Osteoblast (primary cell): Measurements from ENCODE around the gene ANKRD66. TPM values are rescaled to one million over a fixed set of nuclear protein-coding genes. Genes with fewer than 3 reads are reported as not detected.

ENCODE experiments used
- DNase-seq: peaks from one replicate; pipeline ENCODE4 v3.0.0; 2011; ENCODE audit warnings: low spot score, mixed read lengths; ENCODE audit not compliant: insufficient read length; ENCODE audit errors: missing footprints
- H2AFZ ChIP-seq: 2 replicates; pipeline ENCODE4 v1.6.0; 2011; ENCODE audit warnings: mild to moderate bottlenecking, low read length
- H3K27ac ChIP-seq: 2 replicates; pipeline ENCODE4 v1.5.1; 2011; ENCODE audit warnings: mild to moderate bottlenecking, low read depth, low read length, moderate library complexity
- H3K27me3 ChIP-seq: 2 replicates; pipeline ENCODE4 v1.6.0; 2012; ENCODE audit warnings: mild to moderate bottlenecking, control low read depth, inconsistent platforms, low read length, moderate library complexity; ENCODE audit not compliant: insufficient read depth
- H3K36me3 ChIP-seq: 2 replicates; pipeline ENCODE4 v1.5.1; 2011; ENCODE audit warnings: mild to moderate bottlenecking, low read length, control low read depth, moderate library complexity; ENCODE audit not compliant: insufficient read depth
- H3K4me1 ChIP-seq: 2 replicates; pipeline ENCODE4 v1.5.1; 2011; ENCODE audit warnings: mild to moderate bottlenecking, low read length, control low read depth, moderate library complexity; ENCODE audit not compliant: insufficient read depth
- H3K4me2 ChIP-seq: 2 replicates; pipeline ENCODE4 v1.6.0; 2011; ENCODE audit warnings: mild to moderate bottlenecking, low read length; ENCODE audit not compliant: insufficient read depth
- H3K4me3 ChIP-seq: fragments of 200-600 bp; sonication (generic); 3 replicates; pipeline ENCODE4 v1.5.1; 2012; ENCODE audit warnings: mild to moderate bottlenecking, low read length, inconsistent platforms; ENCODE audit not compliant: insufficient read depth
- H3K79me2 ChIP-seq: 2 replicates; pipeline ENCODE4 v1.6.0; 2012; ENCODE audit warnings: mild to moderate bottlenecking, low read length, control low read depth, inconsistent platforms; ENCODE audit not compliant: insufficient read depth
- H3K9me3 ChIP-seq: 2 replicates; pipeline ENCODE4 v1.5.1; 2011; ENCODE audit warnings: low read depth, low read length, control low read depth
- H4K20me1 ChIP-seq: 2 replicates; pipeline ENCODE4 v1.6.0; 2012; ENCODE audit warnings: mild to moderate bottlenecking, low read length, control low read depth; ENCODE audit not compliant: insufficient read depth
- total RNA-seq: library from RNA; depleted of rRNA; stranded (reverse); fragments of >200 nt; gene quantifications from 2 replicates; pipeline ENCODE4 v1.2.3, GENCODE V29; 2012
- TF ChIP-seq, protein P1 (sequence below): IDR thresholded peaks from 2 replicates; pipeline ENCODE4 v1.5.1; 2011; ENCODE audit warnings: mild to moderate bottlenecking, low read depth, low read length, moderate library complexity; ENCODE audit errors: extremely low read depth

The ANKRD66 gene
- total RNA-seq, 1 donor: not detected

DNA sequence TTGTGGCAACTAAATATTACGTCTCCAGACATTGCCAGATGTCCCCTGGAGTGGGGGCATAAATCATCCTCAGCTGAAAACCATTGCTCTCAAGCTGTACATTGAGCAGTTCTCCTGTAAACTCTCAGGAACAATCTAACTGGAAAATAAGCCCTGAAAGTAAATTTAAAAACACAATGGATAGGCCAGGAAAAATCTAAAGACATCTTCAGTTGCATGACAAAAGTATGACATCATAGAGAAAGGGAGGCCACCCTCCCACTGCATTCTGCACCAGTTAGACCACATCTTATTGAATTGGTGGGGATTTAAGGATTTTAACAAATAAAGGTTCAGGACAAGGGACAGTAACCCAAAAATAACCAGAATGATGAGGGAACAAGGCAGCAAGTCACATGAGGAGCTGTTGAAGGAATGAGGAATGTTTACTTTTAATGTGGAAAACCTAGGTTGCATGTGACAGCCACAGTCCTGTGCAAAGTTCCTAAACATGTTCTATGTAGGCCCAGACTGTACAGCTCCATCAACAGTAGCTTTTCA lies 16.9 kb upstream of the ANKRD66 start:
- H3K9me3 ChIP-seq: no peaks in the 10 kb centered on the region
- no peaks in the 10 kb centered on the region for H4K20me1 ChIP-seq
- no peak overlapping the region for H2AFZ ChIP-seq
- no peak overlapping the region for H3K4me2 ChIP-seq
- DNase-seq: no peak
- no peaks in the 10 kb centered on the region for H3K36me3 ChIP-seq
- no peaks in the 10 kb centered on the region for H3K79me2 ChIP-seq
- peaks cover 19% of the 10 kb centered on the region for H3K27me3 ChIP-seq
- TF ChIP-seq, protein P1, sequence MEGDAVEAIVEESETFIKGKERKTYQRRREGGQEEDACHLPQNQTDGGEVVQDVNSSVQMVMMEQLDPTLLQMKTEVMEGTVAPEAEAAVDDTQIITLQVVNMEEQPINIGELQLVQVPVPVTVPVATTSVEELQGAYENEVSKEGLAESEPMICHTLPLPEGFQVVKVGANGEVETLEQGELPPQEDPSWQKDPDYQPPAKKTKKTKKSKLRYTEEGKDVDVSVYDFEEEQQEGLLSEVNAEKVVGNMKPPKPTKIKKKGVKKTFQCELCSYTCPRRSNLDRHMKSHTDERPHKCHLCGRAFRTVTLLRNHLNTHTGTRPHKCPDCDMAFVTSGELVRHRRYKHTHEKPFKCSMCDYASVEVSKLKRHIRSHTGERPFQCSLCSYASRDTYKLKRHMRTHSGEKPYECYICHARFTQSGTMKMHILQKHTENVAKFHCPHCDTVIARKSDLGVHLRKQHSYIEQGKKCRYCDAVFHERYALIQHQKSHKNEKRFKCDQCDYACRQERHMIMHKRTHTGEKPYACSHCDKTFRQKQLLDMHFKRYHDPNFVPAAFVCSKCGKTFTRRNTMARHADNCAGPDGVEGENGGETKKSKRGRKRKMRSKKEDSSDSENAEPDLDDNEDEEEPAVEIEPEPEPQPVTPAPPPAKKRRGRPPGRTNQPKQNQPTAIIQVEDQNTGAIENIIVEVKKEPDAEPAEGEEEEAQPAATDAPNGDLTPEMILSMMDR: no peak
- no peak overlapping the region for H3K4me3 ChIP-seq
- H3K4me1 ChIP-seq: no peaks in the 10 kb centered on the region
- no peak overlapping the region for H3K27ac ChIP-seq

DNA sequence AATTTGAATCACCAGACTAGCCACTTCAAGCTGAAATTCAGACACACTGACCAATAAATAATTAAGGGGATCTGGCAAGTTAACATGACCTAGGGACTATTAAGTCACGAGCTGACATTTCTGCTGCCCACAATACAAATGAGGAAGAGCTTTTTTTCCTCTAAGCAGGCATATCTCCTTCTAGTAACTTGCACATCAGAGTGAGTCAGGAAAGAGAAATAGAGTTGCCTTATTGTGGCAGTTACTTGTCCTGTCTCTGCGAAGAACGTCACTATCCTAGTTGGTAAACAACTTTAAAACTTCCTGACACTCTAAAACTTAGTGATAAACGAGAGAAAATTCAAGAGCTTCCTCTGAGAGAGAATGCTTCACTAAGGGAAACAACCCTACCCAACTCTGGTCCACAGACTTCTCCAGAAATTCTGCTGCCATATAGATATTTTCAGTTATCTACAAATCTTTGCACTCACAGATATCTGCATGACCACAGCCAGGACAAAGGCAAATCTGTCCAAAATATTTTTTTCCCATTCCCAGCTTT lies 15.7 kb upstream of the ANKRD66 start:
- no peaks in the 10 kb centered on the region for H3K9me3 ChIP-seq
- H3K4me2 ChIP-seq: no peak overlapping the region
- H3K79me2 ChIP-seq: no peaks in the 10 kb centered on the region
- no peak overlapping the region for H2AFZ ChIP-seq
- no peaks in the 10 kb centered on the region for H3K36me3 ChIP-seq
- no peak overlapping the region for H3K27ac ChIP-seq
- H3K27me3 ChIP-seq: peaks cover 31% of the 10 kb centered on the region
- no peak for DNase-seq
- no peak overlapping the region for H3K4me3 ChIP-seq
- no peaks in the 10 kb centered on the region for H3K4me1 ChIP-seq
- TF ChIP-seq, protein P1: no peak
- H4K20me1 ChIP-seq: no peaks in the 10 kb centered on the region

DNA sequence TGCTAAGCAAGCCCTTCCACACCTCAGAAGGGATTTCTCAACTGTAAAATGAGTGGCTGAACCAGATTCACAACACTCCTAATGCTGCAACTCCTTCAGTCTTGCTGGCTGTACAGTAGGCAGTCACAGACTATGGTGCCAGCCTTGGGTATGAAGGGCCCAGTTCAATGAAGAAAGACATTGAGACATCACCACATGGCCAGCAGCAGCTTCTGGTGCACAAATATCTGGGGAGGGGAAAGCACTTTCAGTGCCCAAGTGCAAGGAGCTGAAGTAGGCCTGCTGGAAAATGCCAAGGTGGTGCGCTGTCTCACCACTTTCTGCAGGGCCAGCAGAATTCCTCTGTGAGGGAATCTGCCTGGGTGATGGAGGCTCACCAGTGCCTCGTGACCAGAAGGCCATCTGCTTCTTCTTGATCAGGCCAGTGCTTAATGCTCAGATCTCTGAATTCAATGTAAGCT lies 13.4 kb upstream of the ANKRD66 start:
- no peaks in the 10 kb centered on the region for H3K9me3 ChIP-seq
- no peak overlapping the region for H3K27ac ChIP-seq
- H3K36me3 ChIP-seq: no peaks in the 10 kb centered on the region
- no peak for DNase-seq
- TF ChIP-seq, protein P1: no peak
- H3K4me3 ChIP-seq: no peak overlapping the region
- no peak overlapping the region for H2AFZ ChIP-seq
- H3K27me3 ChIP-seq: peaks cover 38% of the 10 kb centered on the region
- H3K4me2 ChIP-seq: no peak overlapping the region
- H3K4me1 ChIP-seq: no peaks in the 10 kb centered on the region
- H4K20me1 ChIP-seq: no peaks in the 10 kb centered on the region
- H3K79me2 ChIP-seq: no peaks in the 10 kb centered on the region

DNA sequence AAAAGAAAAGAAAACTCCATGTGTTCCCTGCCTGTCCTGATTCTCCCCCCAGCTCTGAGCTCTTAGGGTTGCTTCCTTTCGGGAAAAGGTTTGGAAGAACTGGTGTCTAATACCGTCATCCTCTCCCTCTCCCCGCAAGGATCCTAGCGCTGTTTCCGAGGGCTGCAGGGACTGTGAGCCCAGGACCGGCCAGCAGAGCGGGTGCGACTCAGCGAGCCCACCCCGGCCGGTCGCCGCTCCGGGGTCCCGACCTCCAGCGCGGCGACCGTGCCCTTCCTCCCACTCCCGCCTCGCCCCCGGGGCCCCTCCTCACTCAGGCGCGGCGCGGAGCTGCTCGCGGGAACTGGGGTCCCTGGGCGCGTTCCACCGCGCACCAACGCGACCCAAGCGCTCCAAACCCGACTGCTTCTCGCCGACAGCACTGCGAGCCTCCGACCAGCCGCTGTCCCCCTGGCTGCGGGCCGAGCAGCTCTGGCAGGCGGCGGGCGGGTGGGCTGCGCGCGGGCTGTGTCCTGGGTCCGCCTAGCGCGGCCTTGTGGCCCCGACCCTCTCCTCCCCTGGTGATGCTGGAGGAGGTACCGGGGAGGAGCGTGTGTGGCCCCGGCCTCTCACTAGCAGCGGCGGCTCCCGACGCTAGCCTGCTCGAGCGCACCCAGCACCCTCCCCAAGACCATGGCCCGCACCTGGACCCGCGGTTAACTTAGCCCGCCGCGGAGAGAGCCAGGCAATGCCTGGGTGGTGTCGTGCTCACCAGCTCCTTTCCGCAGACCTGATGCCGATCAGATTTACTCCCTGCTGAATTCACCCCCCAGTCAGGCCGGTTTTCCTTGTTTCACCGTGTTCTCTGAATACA lies 11.6 kb upstream of the ANKRD66 start, which contains the start of gene PLA2G7:
PLA2G7 (minus strand) TSS at position 509 of the 853 bp plus-strand sequence. CDS start 12,484 bp downstream, outside the sequence.
- H2AFZ ChIP-seq: no peak within 1 kb of the TSS
- peak within 1 kb of the TSS; percentile 43 for H3K4me3 ChIP-seq
- DNase-seq: peak; percentile 79
- no peaks in the 10 kb centered on the region for H4K20me1 ChIP-seq
- TF ChIP-seq, protein P1: no peak
- H3K4me2 ChIP-seq: peak within 1 kb of the TSS; percentile 69
- H3K27me3 ChIP-seq: peaks cover 38% of the 10 kb centered on the region
- no peaks in the 10 kb centered on the region for H3K4me1 ChIP-seq
- H3K9me3 ChIP-seq: no peaks in the 10 kb centered on the region
- H3K27ac ChIP-seq: no peak within 1 kb of the TSS
- no peaks in the 10 kb centered on the region for H3K79me2 ChIP-seq
- H3K36me3 ChIP-seq: no peaks in the 10 kb centered on the region
